BLaER1 (cell line): ENCODE results near the gene RFWD3.
A peak's percentile ranks its signal among the peaks of the same experiment; 100 is the strongest.

Source experiments
- H3K27ac ChIP-seq: shearing (Covaris generic); formaldehyde crosslinking; 2 replicates; pipeline ENCODE4 v1.8.1; 2022
- H3K27me3 ChIP-seq: shearing (Covaris generic); formaldehyde crosslinking; 2 replicates; pipeline ENCODE4 v1.8.1; 2022
- H3K36me3 ChIP-seq: shearing (Covaris generic); formaldehyde crosslinking; 2 replicates; pipeline ENCODE4 v1.8.1; 2022
- H3K4me1 ChIP-seq: shearing (Covaris generic); formaldehyde crosslinking; 2 replicates; pipeline ENCODE4 v1.8.1; 2022
- H3K4me2 ChIP-seq: shearing (Covaris generic); formaldehyde crosslinking; 2 replicates; pipeline ENCODE4 v1.8.1; 2022
- H3K4me3 ChIP-seq: shearing (Covaris generic); formaldehyde crosslinking; 2 replicates; pipeline ENCODE4 v1.8.1; 2022
- H3K9ac ChIP-seq: shearing (Covaris generic); formaldehyde crosslinking; 2 replicates; pipeline ENCODE4 v1.8.1; 2022
- H3K9me3 ChIP-seq: shearing (Covaris generic); formaldehyde crosslinking; 2 replicates; pipeline ENCODE4 v1.8.1; 2022
- H4K20me1 ChIP-seq: shearing (Covaris generic); formaldehyde crosslinking; 2 replicates; pipeline ENCODE4 v1.8.1; 2022
- Cebpa-rat ChIP-seq: shearing (Covaris generic); IDR thresholded peaks from 2 replicates; pipeline ENCODE4 v1.8.1; 2022

RFWD3 gene

DNA sequence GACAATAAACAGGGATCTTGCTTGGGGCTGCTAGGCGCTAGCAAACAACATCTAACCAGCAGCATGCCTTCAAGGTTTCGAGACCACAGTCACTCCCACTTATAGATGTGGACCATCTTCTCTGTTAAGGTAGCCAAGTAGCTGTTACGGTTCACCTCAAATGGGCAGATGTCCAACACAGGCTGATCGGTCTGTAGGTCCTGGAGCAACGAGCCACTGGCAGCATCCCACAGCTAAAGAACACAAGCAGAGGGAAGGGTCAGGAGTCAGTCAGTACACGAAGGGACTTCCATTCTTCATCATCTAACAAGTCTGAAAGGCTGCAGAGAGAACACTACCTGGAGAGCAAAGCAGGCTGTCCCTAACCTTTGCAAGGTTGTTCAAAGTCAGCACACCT lies 42.8 kb downstream of the RFWD3 start:
- Histone ChIP-seq H3K36me3 (peaks cover 100% of the 10 kb centered on the region), H3K9me3 (no peaks in the 10 kb centered on the region), H3K4me2 (no peak overlapping the region), H3K4me1 (no peaks in the 10 kb centered on the region), H4K20me1 (peaks cover 66% of the 10 kb centered on the region), H3K4me3 (no peak overlapping the region), H3K27ac (no peak overlapping the region), H3K27me3 (no peaks in the 10 kb centered on the region), H3K9ac (no peak overlapping the region)
- TF ChIP-seq Cebpa-rat: no peak

GRCh38 chr16:74623214-74623838 lies 43.4 kb downstream of the RFWD3 start:
- Histone ChIP-seq H3K9ac (no peak overlapping the region), H3K9me3 (no peaks in the 10 kb centered on the region), H3K36me3 (peaks cover 100% of the 10 kb centered on the region), H3K4me2 (no peak overlapping the region), H4K20me1 (peaks cover 61% of the 10 kb centered on the region), H3K4me1 (no peaks in the 10 kb centered on the region), H3K4me3 (no peak overlapping the region), H3K27me3 (no peaks in the 10 kb centered on the region), H3K27ac (no peak overlapping the region)
- TF ChIP-seq Cebpa-rat: no peak

GRCh38 chr16:74622005-74622404 lies 44.7 kb downstream of the RFWD3 start:
- Histone ChIP-seq H4K20me1 (peaks cover 48% of the 10 kb centered on the region), H3K4me2 (no peak overlapping the region), H3K4me1 (no peaks in the 10 kb centered on the region), H3K9me3 (no peaks in the 10 kb centered on the region), H3K36me3 (peaks cover 98% of the 10 kb centered on the region), H3K27ac (no peak overlapping the region), H3K4me3 (no peak overlapping the region), H3K9ac (no peak overlapping the region), H3K27me3 (no peaks in the 10 kb centered on the region)
- no peak for TF ChIP-seq Cebpa-rat

GRCh38 chr16:74617206-74617788 lies 49.4 kb downstream of the RFWD3 start:
- Histone ChIP-seq H3K27ac (no peak overlapping the region), H3K27me3 (no peaks in the 10 kb centered on the region), H3K9ac (no peak overlapping the region), H4K20me1 (peaks cover 1% of the 10 kb centered on the region; the same call in 1 of the 2 replicates), H3K4me3 (no peak overlapping the region), H3K36me3 (peaks cover 85% of the 10 kb centered on the region), H3K9me3 (no peaks in the 10 kb centered on the region), H3K4me2 (no peak overlapping the region), H3K4me1 (no peaks in the 10 kb centered on the region)
- no peak for TF ChIP-seq Cebpa-rat

GRCh38 chr16:74611721-74612120 lies 55.0 kb downstream of the RFWD3 start:
- no peak overlapping the region for H3K27ac ChIP-seq
- no peak overlapping the region for H3K4me2 ChIP-seq

GRCh38 chr16:74608944-74609343 lies 57.7 kb downstream of the RFWD3 start:
- Histone ChIP-seq H3K4me1 (peaks cover 40% of the 10 kb centered on the region), H3K4me2 (peak overlapping the region; percentile 82)

More at GRCh38 chr16:74611721-74612120, 55.0 kb downstream of the RFWD3 start:
- no peak for TF ChIP-seq Cebpa-rat
- peaks cover 26% of the 10 kb centered on the region for H3K4me1 ChIP-seq
- no peaks in the 10 kb centered on the region for H4K20me1 ChIP-seq
- H3K27me3 ChIP-seq: no peaks in the 10 kb centered on the region
- no peak overlapping the region for H3K9ac ChIP-seq
- no peak overlapping the region for H3K4me3 ChIP-seq
- H3K9me3 ChIP-seq: no peaks in the 10 kb centered on the region
- H3K36me3 ChIP-seq: peaks cover 33% of the 10 kb centered on the region

GRCh38 chr16:74608381-74608780 lies 58.3 kb downstream of the RFWD3 start:
- peak overlapping the region; percentile 82 for H3K4me2 ChIP-seq
- no peaks in the 10 kb centered on the region for H3K9me3 ChIP-seq
- peaks cover 46% of the 10 kb centered on the region for H3K4me1 ChIP-seq
- no peaks in the 10 kb centered on the region for H3K36me3 ChIP-seq
- peaks cover 27% of the 10 kb centered on the region for H4K20me1 ChIP-seq
- 0 out of 2 replicates have a peak overlapping the region, but pooled peaks have one; percentile 92 for H3K9ac ChIP-seq
- no peak for TF ChIP-seq Cebpa-rat
- H3K27ac ChIP-seq: peak overlapping the region; percentile 49; the same call in 1 of the 2 replicates
- H3K4me3 ChIP-seq: no peak overlapping the region
- no peaks in the 10 kb centered on the region for H3K27me3 ChIP-seq

More at GRCh38 chr16:74608944-74609343, 57.7 kb downstream of the RFWD3 start:
- Histone ChIP-seq H3K9me3 (no peaks in the 10 kb centered on the region), H4K20me1 (peaks cover 22% of the 10 kb centered on the region), H3K27me3 (no peaks in the 10 kb centered on the region), H3K4me3 (no peak overlapping the region), H3K27ac (peak overlapping the region; percentile 49; the same call in 1 of the 2 replicates), H3K9ac (0 out of 2 replicates have a peak overlapping the region, but pooled peaks have one; percentile 92), H3K36me3 (peaks cover 6% of the 10 kb centered on the region)
- TF ChIP-seq Cebpa-rat: no peak

GRCh38 chr16:74607962-74608356 lies 58.7 kb downstream of the RFWD3 start:
- peaks cover 50% of the 10 kb centered on the region for H3K4me1 ChIP-seq
- H3K27ac ChIP-seq: peak overlapping the region; percentile 92
- no peaks in the 10 kb centered on the region for H3K27me3 ChIP-seq
- TF ChIP-seq Cebpa-rat: no peak
- H4K20me1 ChIP-seq: peaks cover 32% of the 10 kb centered on the region
- peak overlapping the region; percentile 82 for H3K4me2 ChIP-seq
- peak overlapping the region; percentile 92; the same call in 1 of the 2 replicates for H3K9ac ChIP-seq
- H3K36me3 ChIP-seq: 0 out of 2 replicates have a peak, but pooled peaks cover 2% of the 10 kb centered on the region
- H3K4me3 ChIP-seq: peak overlapping the region; percentile 88; the same call in 1 of the 2 replicates
- no peaks in the 10 kb centered on the region for H3K9me3 ChIP-seq

DNA sequence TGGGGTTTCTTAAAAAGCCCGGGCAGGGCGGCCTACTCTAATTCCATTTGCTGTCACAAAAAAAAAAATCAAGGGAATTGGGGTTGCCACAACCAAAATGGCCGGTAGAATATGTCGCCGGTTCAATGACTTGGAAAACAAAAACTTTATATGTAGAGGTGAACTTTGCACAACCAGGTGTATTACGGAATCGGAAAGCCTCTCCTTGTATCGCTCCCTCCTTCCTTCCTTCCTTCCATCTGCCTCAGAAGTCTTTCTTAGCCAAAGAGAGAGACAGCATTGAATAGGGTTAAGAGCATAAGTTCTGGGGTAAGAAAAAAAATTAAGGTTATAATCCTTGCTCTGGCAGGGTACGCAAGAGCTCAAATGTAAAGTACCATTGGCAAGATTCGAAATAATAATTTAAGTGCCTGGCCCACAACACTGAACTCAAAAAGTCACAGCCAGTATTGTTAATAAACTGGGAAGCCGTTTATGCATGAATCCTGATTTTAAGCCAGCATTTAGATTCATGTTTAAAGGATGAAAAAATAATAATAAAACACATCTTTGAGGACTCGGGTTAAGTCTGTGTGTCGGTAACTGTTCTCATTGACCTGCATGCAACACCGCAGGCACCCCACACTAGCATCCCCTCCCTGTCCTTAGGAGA lies 59.2 kb downstream of the RFWD3 start:
- H3K9me3 ChIP-seq: no peaks in the 10 kb centered on the region; the same call in 1 of the 2 replicates
- H3K36me3 ChIP-seq: peaks cover 7% of the 10 kb centered on the region; the same call in 1 of the 2 replicates
- no peak for TF ChIP-seq Cebpa-rat
- H3K27me3 ChIP-seq: no peaks in the 10 kb centered on the region
- peaks cover 55% of the 10 kb centered on the region for H3K4me1 ChIP-seq
- H3K27ac ChIP-seq: peak overlapping the region; percentile 92
- H4K20me1 ChIP-seq: peaks cover 37% of the 10 kb centered on the region
- H3K9ac ChIP-seq: peak overlapping the region; percentile 92
- peak overlapping the region; percentile 82 for H3K4me2 ChIP-seq
- H3K4me3 ChIP-seq: peak overlapping the region; percentile 88
